Vagina (tissue), 2 donors: ENCODE data around the gene CBX4. TPM values are rescaled to one million over a fixed set of nuclear protein-coding genes. Genes with fewer than 3 reads are reported as not detected.

ENCODE experiments used
- DNase-seq, 2 donors: peaks; one replicate each; pipeline ENCODE4 v3.0.0-alpha.2; 2017; ENCODE audit errors: extremely low spot score in 2 of 2
- H3K27ac ChIP-seq: fragments of 200-600 bp; sonication (generic); one replicate; pipeline ENCODE4 v1.5.1; 2019
- H3K27me3 ChIP-seq: fragments of 200-600 bp; sonication (generic); one replicate; pipeline ENCODE4 v1.5.1; 2019
- H3K36me3 ChIP-seq, 2 donors: fragments of 200-600 bp; sonication (generic); one replicate each; pipeline ENCODE4 v1.5.1; 2017 to 2019
- H3K4me1 ChIP-seq: fragments of 200-600 bp; sonication (generic); one replicate; pipeline ENCODE4 v1.5.1; 2019
- H3K4me3 ChIP-seq, 2 donors: fragments of 200-600 bp; sonication (generic); 1 replicate in 1 of 2; 2 replicates in 1 of 2; pipeline ENCODE4 v1.5.1; 2016 to 2019
- H3K9me3 ChIP-seq: fragments of 200-600 bp; sonication (generic); one replicate; pipeline ENCODE4 v1.5.1; 2019
- CTCF ChIP-seq, 3 experiments: fragments of 450-650 bp in 2 of 3; fragments of 200-600 bp in 1 of 3; sonication (generic) in 1 of 3; IDR thresholded peaks; one replicate each; pipeline ENCODE4 v1.5.1; 2017 to 2019; ENCODE audit warnings: antibody characterized with exemption in 3 of 3, mild to moderate bottlenecking in 2 of 3, moderate library complexity in 2 of 3
- POLR2A ChIP-seq, 2 donors: fragments of 450-650 bp; IDR thresholded peaks; one replicate each; pipeline ENCODE4 v1.6.1; 2017; ENCODE audit warnings: antibody characterized with exemption in 2 of 2, mild to moderate bottlenecking in 2 of 2, moderate library complexity in 2 of 2
- POLR2AphosphoS5 ChIP-seq, 2 donors: sonication (generic); formaldehyde crosslinking; IDR thresholded peaks; one replicate each; pipeline ENCODE4 v1.9.0; 2017; ENCODE audit warnings: antibody characterized with exemption in 2 of 2, mild to moderate bottlenecking in 2 of 2, low read depth in 1 of 2; ENCODE audit not compliant: insufficient read depth in 1 of 2
- intact Hi-C: fragments of 100-400 bp; cut with DNase I; formaldehyde crosslinking; loops from one replicate; pipeline ENCODE4 v1.15.1; 2023
- total RNA-seq: library from RNA; depleted of rRNA; stranded (reverse); fragments of >200 nt; gene quantifications from one replicate; pipeline ENCODE4 v1.2.3, GENCODE V29; 2016

Gene CBX4
- total RNA-seq, 1 donor from 2014 or later: 13.0 TPM

GRCh38 chr17:79803997-79804855 is 35.0 kb downstream of the CBX4 start:
- Histone ChIP-seq H3K9me3 (no peaks in the 10 kb centered on the region), H3K4me1 (peaks cover 49% of the 10 kb centered on the region), H3K27ac (no peak overlapping the region), H3K36me3 (no peaks in the 10 kb centered on the region), H3K4me3 (peak overlapping the region in 1 of 2 donors; percentile 9), H3K27me3 (peaks cover 50% of the 10 kb centered on the region)
- no peak for DNase-seq
- intact Hi-C loops: no loop called here
- TF ChIP-seq CTCF (IDR thresholded peaks at IDR 0.05): no peak
- TF ChIP-seq POLR2AphosphoS5 (IDR thresholded peaks at IDR 0.05; ENCODE audit: insufficient read depth in 1 of 2, low read depth in 1 of 2): no peak
- no peak for TF ChIP-seq POLR2A (IDR thresholded peaks at IDR 0.05)

- Histone ChIP-seq H3K4me1 (peaks cover 56% of the 10 kb centered on the region), H3K4me3 (no peak overlapping the region), H3K27me3 (peaks cover 48% of the 10 kb centered on the region), H3K27ac (no peak overlapping the region), H3K36me3 (no peaks in the 10 kb centered on the region), H3K9me3 (no peaks in the 10 kb centered on the region)
- DNase-seq: no peak
- intact Hi-C loops: no loop called here
- TF ChIP-seq CTCF (IDR thresholded peaks at IDR 0.05) (no peak), POLR2AphosphoS5 (IDR thresholded peaks at IDR 0.05; ENCODE audit: insufficient read depth in 1 of 2, low read depth in 1 of 2) (no peak), POLR2A (IDR thresholded peaks at IDR 0.05) (no peak)
These were observed 35.7 kb downstream of the CBX4 start for GRCh38 chr17:79803421-79803996.

DNA sequence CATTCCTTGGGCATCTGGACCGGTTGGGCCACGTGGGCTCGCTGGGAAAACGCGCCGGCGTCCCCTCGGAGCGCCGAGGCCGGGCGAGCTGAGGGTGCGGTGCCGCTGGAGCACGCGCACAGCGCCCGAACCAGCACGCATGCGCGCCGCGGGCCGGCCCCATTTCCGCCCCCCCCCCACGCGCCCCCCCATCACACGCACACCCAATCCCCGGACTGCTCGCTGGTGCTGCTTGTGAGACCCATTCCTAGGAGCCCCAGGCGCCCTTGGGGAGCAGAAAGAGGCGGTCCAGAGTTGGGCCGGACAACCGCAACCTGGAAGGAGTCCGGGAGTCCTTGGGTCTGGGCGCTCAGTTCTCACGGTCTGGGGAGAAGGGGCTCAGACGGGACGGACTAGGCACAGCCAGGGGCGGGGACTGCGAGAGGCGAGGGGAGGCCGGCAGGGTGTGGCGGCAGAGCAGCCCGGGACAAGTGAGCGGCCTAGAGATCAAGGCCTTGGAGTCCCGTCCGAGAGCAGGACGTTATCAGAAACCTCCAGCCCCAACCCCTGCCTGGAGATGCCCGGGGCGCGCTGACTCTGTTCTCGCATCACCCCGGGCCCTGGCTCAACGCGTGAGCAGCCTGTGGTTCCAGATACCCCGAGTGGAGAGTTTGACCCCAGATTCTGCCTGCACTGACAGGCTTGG is 36.4 kb downstream of the CBX4 start:
- Histone ChIP-seq H3K36me3 (no peaks in the 10 kb centered on the region), H3K9me3 (no peaks in the 10 kb centered on the region), H3K27ac (no peak overlapping the region), H3K4me1 (peaks cover 63% of the 10 kb centered on the region), H3K27me3 (peaks cover 52% of the 10 kb centered on the region), H3K4me3 (no peak overlapping the region)
- DNase-seq: no peak
- TF ChIP-seq CTCF (IDR thresholded peaks at IDR 0.05) (no peak), POLR2AphosphoS5 (IDR thresholded peaks at IDR 0.05; ENCODE audit: insufficient read depth in 1 of 2, low read depth in 1 of 2) (no peak), POLR2A (IDR thresholded peaks at IDR 0.05) (no peak)
- intact Hi-C loops: no loop called here

- Histone ChIP-seq H3K4me1 (peaks cover 67% of the 10 kb centered on the region), H3K27ac (no peak overlapping the region), H3K27me3 (peaks cover 53% of the 10 kb centered on the region), H3K4me3 (no peak overlapping the region), H3K9me3 (no peaks in the 10 kb centered on the region), H3K36me3 (no peaks in the 10 kb centered on the region)
- DNase-seq: no peak
- intact Hi-C loops: no loop called here
- no peak for TF ChIP-seq POLR2AphosphoS5 (IDR thresholded peaks at IDR 0.05; ENCODE audit: insufficient read depth in 1 of 2, low read depth in 1 of 2)
- TF ChIP-seq POLR2A (IDR thresholded peaks at IDR 0.05): no peak
- no peak for TF ChIP-seq CTCF (IDR thresholded peaks at IDR 0.05)
These were observed 37.1 kb downstream of the CBX4 start for GRCh38 chr17:79802039-79802735.
